ENCODE data around the gene KLK7. TPM values are rescaled to one million over a fixed set of nuclear protein-coding genes. Genes with fewer than 3 reads are reported as not detected.
"Not testable (repeated sequence)": the region's sequence is repeated elsewhere in the genome, so short reads cannot be mapped to it uniquely, and the experiment has no call there.

KLK7 gene
- total RNA-seq, 1 donor: not detected

- Histone ChIP-seq H3K27me3 (ENCODE audit: insufficient read depth, low read length) (no peaks in the 10 kb centered on the region), H3K9me3 (ENCODE audit: low read depth, low read length) (no peaks in the 10 kb centered on the region), H3K4me1 (ENCODE audit: insufficient read depth, low read length) (no peaks in the 10 kb centered on the region), H3K4me3 (ENCODE audit: low read length) (no peak within 1 kb of the TSS)
These were observed 17.8 kb upstream of the KLK7 start, which contains the start of gene KLK8 for GRCh38 chr19:51001515-51001914. Gene KLK8 (minus strand): TSS chr19:51001604. CDS start chr19:51001167, 437 bp downstream.

GRCh38 chr19:51000981-51001380, 17.3 kb upstream of the KLK7 start:
- no peak overlapping the region for H3K4me3 ChIP-seq (ENCODE audit: low read length)
- H3K9me3 ChIP-seq (ENCODE audit: low read depth, low read length): no peaks in the 10 kb centered on the region
- H3K27me3 ChIP-seq (ENCODE audit: insufficient read depth, low read length): no peaks in the 10 kb centered on the region
- no peaks in the 10 kb centered on the region for H3K4me1 ChIP-seq (ENCODE audit: insufficient read depth, low read length)

GRCh38 chr19:51000426-51000825, 16.7 kb upstream of the KLK7 start:
- H3K4me3 ChIP-seq (ENCODE audit: low read length): no peak overlapping the region
- H3K9me3 ChIP-seq (ENCODE audit: low read depth, low read length): no peaks in the 10 kb centered on the region
- H3K27me3 ChIP-seq (ENCODE audit: insufficient read depth, low read length): no peaks in the 10 kb centered on the region

GRCh38 chr19:50998686-50999085, 15.0 kb upstream of the KLK7 start:
- no peaks in the 10 kb centered on the region for H3K9me3 ChIP-seq (ENCODE audit: low read depth, low read length)
- H3K4me3 ChIP-seq (ENCODE audit: low read length): no peak overlapping the region
- no peaks in the 10 kb centered on the region for H3K4me1 ChIP-seq (ENCODE audit: insufficient read depth, low read length)
- no peaks in the 10 kb centered on the region for H3K27me3 ChIP-seq (ENCODE audit: insufficient read depth, low read length)

More at GRCh38 chr19:51000426-51000825, 16.7 kb upstream of the KLK7 start:
- no peaks in the 10 kb centered on the region for H3K4me1 ChIP-seq (ENCODE audit: insufficient read depth, low read length)

GRCh38 chr19:50998061-50998460, 14.3 kb upstream of the KLK7 start:
- Histone ChIP-seq H3K9me3 (ENCODE audit: low read depth, low read length) (no peaks in the 10 kb centered on the region), H3K4me1 (ENCODE audit: insufficient read depth, low read length) (no peaks in the 10 kb centered on the region), H3K4me3 (ENCODE audit: low read length) (no peak overlapping the region), H3K27me3 (ENCODE audit: insufficient read depth, low read length) (no peaks in the 10 kb centered on the region)

- H3K4me3 ChIP-seq (ENCODE audit: low read length): no peak overlapping the region
- no peaks in the 10 kb centered on the region for H3K4me1 ChIP-seq (ENCODE audit: insufficient read depth, low read length)
- no peaks in the 10 kb centered on the region for H3K9me3 ChIP-seq (ENCODE audit: low read depth, low read length)
- no peaks in the 10 kb centered on the region for H3K27me3 ChIP-seq (ENCODE audit: insufficient read depth, low read length)
These were observed 10.4 kb upstream of the KLK7 start for GRCh38 chr19:50994129-50994528.

GRCh38 chr19:50992666-50993035, 8.9 kb upstream of the KLK7 start:
- no peak overlapping the region for H3K4me3 ChIP-seq (ENCODE audit: low read length)
- H3K9me3 ChIP-seq (ENCODE audit: low read depth, low read length): no peaks in the 10 kb centered on the region
- no peaks in the 10 kb centered on the region for H3K4me1 ChIP-seq (ENCODE audit: insufficient read depth, low read length)
- no peaks in the 10 kb centered on the region for H3K27me3 ChIP-seq (ENCODE audit: insufficient read depth, low read length)

- H3K4me3 ChIP-seq (ENCODE audit: low read length); H3K9me3 ChIP-seq (ENCODE audit: low read depth, low read length); H3K4me1 ChIP-seq (ENCODE audit: insufficient read depth, low read length); H3K27me3 ChIP-seq (ENCODE audit: insufficient read depth, low read length): not testable (repeated sequence)
These were observed 699 bp upstream of the KLK7 start for GRCh38 chr19:50984416-50984815.

- Histone ChIP-seq H3K4me3 (ENCODE audit: low read length) (no peak overlapping the region), H3K9me3 (ENCODE audit: low read depth, low read length) (no peaks in the 10 kb centered on the region), H3K4me1 (ENCODE audit: insufficient read depth, low read length) (no peaks in the 10 kb centered on the region), H3K27me3 (ENCODE audit: insufficient read depth, low read length) (peaks cover 2% of the 10 kb centered on the region)
These were observed 1.5 kb downstream of the KLK7 start for GRCh38 chr19:50982186-50982585.

- no peaks in the 10 kb centered on the region for H3K4me1 ChIP-seq (ENCODE audit: insufficient read depth, low read length)
- no peaks in the 10 kb centered on the region for H3K9me3 ChIP-seq (ENCODE audit: low read depth, low read length)
- H3K27me3 ChIP-seq (ENCODE audit: insufficient read depth, low read length): no peaks in the 10 kb centered on the region
- H3K4me3 ChIP-seq (ENCODE audit: low read length): no peak overlapping the region
These were observed 2.0 kb downstream of the KLK7 start for GRCh38 chr19:50981587-50982146.

- H3K9me3 ChIP-seq (ENCODE audit: low read depth, low read length): no peaks in the 10 kb centered on the region
- no peak overlapping the region for H3K4me3 ChIP-seq (ENCODE audit: low read length)
- no peaks in the 10 kb centered on the region for H3K27me3 ChIP-seq (ENCODE audit: insufficient read depth, low read length)
- no peaks in the 10 kb centered on the region for H3K4me1 ChIP-seq (ENCODE audit: insufficient read depth, low read length)
These were observed 3.5 kb downstream of the KLK7 start for GRCh38 chr19:50980208-50980607.

GRCh38 chr19:50979758-50980157, 4.0 kb downstream of the KLK7 start:
- no peaks in the 10 kb centered on the region for H3K4me1 ChIP-seq (ENCODE audit: insufficient read depth, low read length)
- H3K27me3 ChIP-seq (ENCODE audit: insufficient read depth, low read length): no peaks in the 10 kb centered on the region
- H3K9me3 ChIP-seq (ENCODE audit: low read depth, low read length): no peaks in the 10 kb centered on the region
- H3K4me3 ChIP-seq (ENCODE audit: low read length): no peak overlapping the region

- Histone ChIP-seq H3K27me3 (ENCODE audit: insufficient read depth, low read length) (no peaks in the 10 kb centered on the region), H3K4me3 (ENCODE audit: low read length) (no peak overlapping the region), H3K9me3 (ENCODE audit: low read depth, low read length) (no peaks in the 10 kb centered on the region), H3K4me1 (ENCODE audit: insufficient read depth, low read length) (no peaks in the 10 kb centered on the region)
These were observed 4.8 kb downstream of the KLK7 start for GRCh38 chr19:50978772-50979390.

GRCh38 chr19:50977626-50978025, 6.1 kb downstream of the KLK7 start:
- no peaks in the 10 kb centered on the region for H3K27me3 ChIP-seq (ENCODE audit: insufficient read depth, low read length)
- H3K9me3 ChIP-seq (ENCODE audit: low read depth, low read length): no peaks in the 10 kb centered on the region
- no peak overlapping the region for H3K4me3 ChIP-seq (ENCODE audit: low read length)
- no peaks in the 10 kb centered on the region for H3K4me1 ChIP-seq (ENCODE audit: insufficient read depth, low read length)

GRCh38 chr19:50975766-50976165, 8.0 kb downstream of the KLK7 start:
- Histone ChIP-seq H3K27me3 (ENCODE audit: insufficient read depth, low read length) (no peaks in the 10 kb centered on the region), H3K9me3 (ENCODE audit: low read depth, low read length) (no peaks in the 10 kb centered on the region), H3K4me3 (ENCODE audit: low read length) (no peak overlapping the region), H3K4me1 (ENCODE audit: insufficient read depth, low read length) (no peaks in the 10 kb centered on the region)

Measured in mononuclear cell (primary cell).